ENCODE measurements around the gene TEX36. TPM values are rescaled to one million over a fixed set of nuclear protein-coding genes. Genes with fewer than 3 reads are reported as not detected.
A peak's percentile ranks its signal among the peaks of the same experiment; 100 is the strongest.

TEX36 gene
- total RNA-seq, 1 experiment from 2014 or later: not detected

- H3K9ac ChIP-seq (ENCODE audit: extremely low read depth, insufficient read length, low read length): no peak overlapping the region
- peak overlapping the region in 1 of 3 experiments; percentile 21; a peak in 1 of 7 replicates for H3K27ac Mint-ChIP-seq
- H3K18ac ChIP-seq (ENCODE audit: insufficient read length, low read depth, low read length): no peak overlapping the region
- no peak overlapping the region for H2AK5ac ChIP-seq (ENCODE audit: insufficient read length, low read length)
- H3T11ph ChIP-seq (ENCODE audit: low read length): no peak overlapping the region
- H3K27me3 ChIP-seq (ENCODE audit: insufficient read depth, low read length): no peaks in the 10 kb centered on the region
- H3K79me2 ChIP-seq (ENCODE audit: insufficient read depth, low read length): no peaks in the 10 kb centered on the region
- no peak overlapping the region for H2BK20ac ChIP-seq (ENCODE audit: low read depth, low read length, poor library complexity, severe bottlenecking)
- H3K4me2 ChIP-seq (ENCODE audit: insufficient read depth, insufficient read length, low read length): no peak overlapping the region
- H3K27me3 Mint-ChIP-seq (ENCODE audit: low read depth): peaks cover 3% of the 10 kb centered on the region; the same call in 1 of the 2 replicates
- H3K23ac ChIP-seq (ENCODE audit: insufficient read length, low read depth, low read length): no peak overlapping the region
- H4K20me1 ChIP-seq (ENCODE audit: control insufficient read depth, insufficient read depth, insufficient read length): no peaks in the 10 kb centered on the region
- no peak overlapping the region for H2AFZ ChIP-seq (ENCODE audit: low read length)
- no peak overlapping the region for H3K14ac ChIP-seq (ENCODE audit: insufficient read depth, low read length)
- no peak overlapping the region for H4K8ac ChIP-seq (replicated peaks; ENCODE audit: insufficient read length, low read depth, low read length)
- H3K4me1 ChIP-seq (ENCODE audit: insufficient read depth, low read length): 0 out of 2 replicates have a peak, but pooled peaks cover 2% of the 10 kb centered on the region
- no peak overlapping the region for H2BK120ac ChIP-seq (ENCODE audit: low read depth, low read length, poor library complexity, severe bottlenecking)
- no peak overlapping the region for H3K27ac ChIP-seq (ENCODE audit: insufficient read length, low read depth, low read length)
- H3K4me3 Mint-ChIP-seq: no peak overlapping the region
- H3K23me2 ChIP-seq (ENCODE audit: insufficient read length, low read depth, low read length, poor library complexity, severe bottlenecking): no peaks in the 10 kb centered on the region
- no peak overlapping the region for H2BK15ac ChIP-seq (ENCODE audit: low read depth, low read length)
- H3K4ac ChIP-seq (ENCODE audit: low read depth, low read length): no peak overlapping the region
- no peaks in the 10 kb centered on the region for H3K79me1 ChIP-seq (ENCODE audit: insufficient read depth, low read depth, low read length, poor library complexity, severe bottlenecking)
- peaks cover 0 to 7% of the 10 kb centered on the region in 2 experiments; a peak in 2 of 4 replicates for H3K4me1 Mint-ChIP-seq
- H3K9me3 ChIP-seq (ENCODE audit: control insufficient read depth, low read depth, low read length): no peaks in the 10 kb centered on the region
- no peak for DNase-seq
- no peaks in the 10 kb centered on the region for H3K36me3 Mint-ChIP-seq (ENCODE audit: insufficient read depth in 1 of 3, low read depth in 3 of 3)
- H3K56ac ChIP-seq (ENCODE audit: insufficient read length, low read depth, low read length): no peak overlapping the region
- H2BK5ac ChIP-seq (ENCODE audit: insufficient read length, low read length): no peak overlapping the region
- H4K5ac ChIP-seq (ENCODE audit: insufficient read length, low read depth, low read length): no peak overlapping the region
- H3K9me3 Mint-ChIP-seq: no peaks in the 10 kb centered on the region
- no peak for TF ChIP-seq CTCF (conservative IDR thresholded peaks at IDR 0.05)
- WGBS (ENCODE audit: extremely low coverage, insufficient read length, low lambda C conversion rate): no CpG with 5 or more reads among the region's 8 CpGs
- H4K91ac ChIP-seq (ENCODE audit: insufficient read length, low read depth, low read length): no peak overlapping the region
- no peak overlapping the region for H2BK12ac ChIP-seq (ENCODE audit: insufficient read length, low read depth, low read length)
Observed at GRCh38 chr10:125689955-125690569, 7.1 kb upstream of the TEX36 start.
